DND-41 (cell line): ENCODE measurements around the gene ELOVL6.
A peak's percentile ranks its signal among the peaks of the same experiment; 100 is the strongest.

Source experiments
- ATAC-seq: fragments of 200-7000 bp; cut with Tn5 transposase; 3 replicates; pipeline ENCODE4 v1.9.1; 2021; ENCODE audit warnings: low read depth; ENCODE audit not compliant: insufficient read depth
- DNase-seq: peaks from one replicate; pipeline ENCODE4 v3.0.0-alpha.2; 2020
- H2AFZ ChIP-seq: 2 replicates; pipeline ENCODE4 v1.6.0; 2012; ENCODE audit warnings: low read depth, low read length
- H3K27ac ChIP-seq: 2 replicates; pipeline ENCODE4 v1.5.1; 2012; ENCODE audit warnings: low read length, inconsistent platforms
- H3K27me3 ChIP-seq: fragments of 200-600 bp; sonication (generic); 2 replicates; pipeline ENCODE4 v1.6.0; 2012; ENCODE audit warnings: low read length, mild to moderate bottlenecking, inconsistent platforms; ENCODE audit not compliant: insufficient read depth, poor library complexity
- H3K36me3 ChIP-seq: 2 replicates; pipeline ENCODE4 v1.5.1; 2012; ENCODE audit warnings: low read length, inconsistent platforms; ENCODE audit not compliant: insufficient read depth
- H3K4me1 ChIP-seq: 2 replicates; pipeline ENCODE4 v1.5.1; 2012; ENCODE audit warnings: mild to moderate bottlenecking, low read length; ENCODE audit not compliant: insufficient read depth
- H3K4me2 ChIP-seq: 2 replicates; pipeline ENCODE4 v1.6.0; 2012; ENCODE audit warnings: mild to moderate bottlenecking, moderate library complexity, low read length, inconsistent platforms; ENCODE audit not compliant: insufficient read depth
- H3K4me3 ChIP-seq, 2 experiments: fragments of 200-600 bp in 1 of 2; shearing (Covaris generic) in 1 of 2; 2 replicates each; pipeline ENCODE4 v1.5.1; 2012 to 2016; ENCODE audit warnings: inconsistent platforms in 2 of 2, low read length in 2 of 2, mild to moderate bottlenecking in 2 of 2, low read depth in 1 of 2, moderate library complexity in 1 of 2
- H3K79me2 ChIP-seq: 2 replicates; pipeline ENCODE4 v1.6.0; 2012; ENCODE audit warnings: low read length, inconsistent platforms; ENCODE audit not compliant: insufficient read depth
- H3K9ac ChIP-seq: 2 replicates; pipeline ENCODE4 v1.6.0; 2012; ENCODE audit warnings: low read depth, mild to moderate bottlenecking, inconsistent platforms, low read length, moderate library complexity
- H3K9me3 ChIP-seq: 2 replicates; pipeline ENCODE4 v1.5.1; 2012; ENCODE audit warnings: low read length, moderate library complexity, mild to moderate bottlenecking, inconsistent platforms; ENCODE audit not compliant: insufficient read depth, severe bottlenecking
- H4K20me1 ChIP-seq: 2 replicates; pipeline ENCODE4 v1.6.0; 2012; ENCODE audit warnings: low read length; ENCODE audit not compliant: insufficient read depth
- CTCF ChIP-seq: IDR thresholded peaks from 2 replicates; pipeline ENCODE4 v1.5.1; 2012; ENCODE audit warnings: borderline replicate concordance, low read length, moderate library complexity, mild to moderate bottlenecking; ENCODE audit not compliant: poor library complexity, severe bottlenecking; ENCODE audit errors: extremely low read depth
- EZH2 ChIP-seq: IDR thresholded peaks from 3 replicates; pipeline ENCODE4 v1.6.1; 2012; ENCODE audit warnings: borderline replicate concordance, low read depth, mild to moderate bottlenecking, moderate library complexity, low read length, inconsistent platforms; ENCODE audit not compliant: severe bottlenecking

Gene ELOVL6

GRCh38 chr4:110009550-110009949 lies 188.9 kb downstream of the ELOVL6 start:
- Histone ChIP-seq H3K27me3 (no peaks in the 10 kb centered on the region), H3K4me3 (no peak overlapping the region), H2AFZ (no peak overlapping the region), H3K4me1 (peaks cover 3% of the 10 kb centered on the region), H3K4me2 (no peak overlapping the region), H3K79me2 (no peaks in the 10 kb centered on the region), H4K20me1 (no peaks in the 10 kb centered on the region), H3K9ac (no peak overlapping the region), H3K9me3 (no peaks in the 10 kb centered on the region), H3K27ac (no peak overlapping the region), H3K36me3 (no peaks in the 10 kb centered on the region)
- DNase-seq, result no peak
- no peak for ATAC-seq
- TF ChIP-seq EZH2 (no peak), CTCF (no peak)

- H3K27me3 ChIP-seq, result no peaks in the 10 kb centered on the region
- no peaks in the 10 kb centered on the region for H3K79me2 ChIP-seq
- no peak overlapping the region for H3K4me3 ChIP-seq
- no peak overlapping the region for H3K27ac ChIP-seq
- DNase-seq (no peak), ATAC-seq (no peak)
- H3K4me1 ChIP-seq, result peaks cover 3% of the 10 kb centered on the region
- no peaks in the 10 kb centered on the region for H3K36me3 ChIP-seq
- H3K9ac ChIP-seq, result no peak overlapping the region
- no peaks in the 10 kb centered on the region for H3K9me3 ChIP-seq
- H4K20me1 ChIP-seq, result no peaks in the 10 kb centered on the region
- H2AFZ ChIP-seq, result no peak overlapping the region
- TF ChIP-seq EZH2, result no peak
- no peak for TF ChIP-seq CTCF
- no peak overlapping the region for H3K4me2 ChIP-seq
These were observed 189.9 kb downstream of the ELOVL6 start for GRCh38 chr4:110008540-110008939.

GRCh38 chr4:110007217-110007616 lies 191.2 kb downstream of the ELOVL6 start:
- H2AFZ ChIP-seq, result no peak overlapping the region
- no peaks in the 10 kb centered on the region for H3K27me3 ChIP-seq
- peaks cover 3% of the 10 kb centered on the region for H3K4me1 ChIP-seq
- H3K4me3 ChIP-seq, result no peak overlapping the region
- H3K27ac ChIP-seq, result no peak overlapping the region
- no peaks in the 10 kb centered on the region for H3K36me3 ChIP-seq
- H3K79me2 ChIP-seq, result no peaks in the 10 kb centered on the region
- no peak overlapping the region for H3K9ac ChIP-seq
- no peak for ATAC-seq
- TF ChIP-seq CTCF, result no peak
- TF ChIP-seq EZH2, result no peak
- H4K20me1 ChIP-seq, result no peaks in the 10 kb centered on the region
- DNase-seq, result no peak
- H3K4me2 ChIP-seq, result no peak overlapping the region
- H3K9me3 ChIP-seq, result no peaks in the 10 kb centered on the region

GRCh38 chr4:110005461-110006056 lies 192.9 kb downstream of the ELOVL6 start:
- Histone ChIP-seq H3K4me1 (peaks cover 3% of the 10 kb centered on the region), H3K4me3 (no peak overlapping the region), H2AFZ (no peak overlapping the region), H3K9me3 (no peaks in the 10 kb centered on the region), H3K4me2 (no peak overlapping the region), H3K9ac (no peak overlapping the region), H4K20me1 (no peaks in the 10 kb centered on the region), H3K27me3 (no peaks in the 10 kb centered on the region), H3K27ac (no peak overlapping the region), H3K79me2 (no peaks in the 10 kb centered on the region), H3K36me3 (no peaks in the 10 kb centered on the region)
- ATAC-seq, result peak; percentile 85
- DNase-seq, result peak; percentile 17
- TF ChIP-seq CTCF (peak; percentile 85), EZH2 (no peak)
